ENCODE data around the gene KRTAP19-2.

DNA sequence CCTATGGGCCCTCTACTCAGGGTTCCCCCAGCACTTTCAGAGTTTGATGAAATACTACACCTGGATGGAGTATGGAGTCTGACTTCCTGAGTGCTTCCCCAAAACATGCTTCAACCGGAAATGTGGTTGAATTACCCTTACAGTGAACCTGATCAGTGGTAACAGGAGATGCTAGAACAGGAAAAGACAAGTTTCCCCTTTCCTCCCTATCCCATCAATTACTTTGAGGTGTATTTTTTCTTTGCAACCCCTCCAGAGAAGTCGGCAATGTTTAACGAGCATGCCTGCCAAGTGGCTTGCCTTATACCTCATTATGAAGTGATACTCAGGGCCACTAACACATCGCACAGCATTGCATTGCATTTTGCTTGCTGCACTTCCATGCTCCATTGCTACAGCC is 40.2 kb downstream of the KRTAP19-2 start:
- TF ChIP-seq, protein P1, sequence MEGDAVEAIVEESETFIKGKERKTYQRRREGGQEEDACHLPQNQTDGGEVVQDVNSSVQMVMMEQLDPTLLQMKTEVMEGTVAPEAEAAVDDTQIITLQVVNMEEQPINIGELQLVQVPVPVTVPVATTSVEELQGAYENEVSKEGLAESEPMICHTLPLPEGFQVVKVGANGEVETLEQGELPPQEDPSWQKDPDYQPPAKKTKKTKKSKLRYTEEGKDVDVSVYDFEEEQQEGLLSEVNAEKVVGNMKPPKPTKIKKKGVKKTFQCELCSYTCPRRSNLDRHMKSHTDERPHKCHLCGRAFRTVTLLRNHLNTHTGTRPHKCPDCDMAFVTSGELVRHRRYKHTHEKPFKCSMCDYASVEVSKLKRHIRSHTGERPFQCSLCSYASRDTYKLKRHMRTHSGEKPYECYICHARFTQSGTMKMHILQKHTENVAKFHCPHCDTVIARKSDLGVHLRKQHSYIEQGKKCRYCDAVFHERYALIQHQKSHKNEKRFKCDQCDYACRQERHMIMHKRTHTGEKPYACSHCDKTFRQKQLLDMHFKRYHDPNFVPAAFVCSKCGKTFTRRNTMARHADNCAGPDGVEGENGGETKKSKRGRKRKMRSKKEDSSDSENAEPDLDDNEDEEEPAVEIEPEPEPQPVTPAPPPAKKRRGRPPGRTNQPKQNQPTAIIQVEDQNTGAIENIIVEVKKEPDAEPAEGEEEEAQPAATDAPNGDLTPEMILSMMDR (IDR thresholded peaks at IDR 0.05), result no peak
- TF ChIP-seq EZH2 (IDR thresholded peaks at IDR 0.05), result no peak

Measured in neural progenitor cell (in vitro differentiated cells).